ENCODE data around the gene KRT71.

KRT71 gene

GRCh38 chr12:52537101-52537500, 15.8 kb downstream of the KRT71 start:
- DNase-seq (ENCODE audit: low read depth) = no peak

- DNase-seq (ENCODE audit: low read depth) = no peak
These were observed 17.4 kb downstream of the KRT71 start for GRCh38 chr12:52535574-52535973.

- DNase-seq (ENCODE audit: low read depth) = no peak
These were observed 18.5 kb downstream of the KRT71 start for GRCh38 chr12:52534482-52534881.

- no peak for DNase-seq (ENCODE audit: low read depth)
These were observed 19.1 kb downstream of the KRT71 start for GRCh38 chr12:52533686-52534470.

GRCh38 chr12:52532636-52533035, 20.3 kb downstream of the KRT71 start:
- DNase-seq (ENCODE audit: low read depth) = no peak

GRCh38 chr12:52531566-52532300, 21.2 kb downstream of the KRT71 start:
- DNase-seq (ENCODE audit: low read depth) = no peak

GRCh38 chr12:52530905-52531304, 22.0 kb downstream of the KRT71 start:
- DNase-seq (ENCODE audit: low read depth) = no peak

GRCh38 chr12:52530366-52530765, 22.6 kb downstream of the KRT71 start:
- no peak for DNase-seq (ENCODE audit: low read depth)

- DNase-seq (ENCODE audit: low read depth) = no peak
These were observed 23.1 kb downstream of the KRT71 start for GRCh38 chr12:52529846-52530245.

- DNase-seq (ENCODE audit: low read depth) = no peak
These were observed 23.5 kb downstream of the KRT71 start for GRCh38 chr12:52529417-52529816.

GRCh38 chr12:52528641-52529143, 24.3 kb downstream of the KRT71 start:
- no peak for DNase-seq (ENCODE audit: low read depth)

GRCh38 chr12:52527121-52527800, 25.7 kb downstream of the KRT71 start:
- no peak for DNase-seq (ENCODE audit: low read depth)

- no peak for DNase-seq (ENCODE audit: low read depth)
These were observed 26.4 kb downstream of the KRT71 start for GRCh38 chr12:52526511-52526951.

GRCh38 chr12:52525661-52526499, 27.1 kb downstream of the KRT71 start:
- no peak for DNase-seq (ENCODE audit: low read depth)

GRCh38 chr12:52524898-52525591, 27.9 kb downstream of the KRT71 start:
- no peak for DNase-seq (ENCODE audit: low read depth)

GRCh38 chr12:52524241-52524897, 28.6 kb downstream of the KRT71 start:
- DNase-seq (ENCODE audit: low read depth) = no peak

GRCh38 chr12:52523824-52524223, 29.1 kb downstream of the KRT71 start:
- no peak for DNase-seq (ENCODE audit: low read depth)

GRCh38 chr12:52522346-52523011, 30.5 kb downstream of the KRT71 start:
- DNase-seq (ENCODE audit: low read depth) = no peak

GRCh38 chr12:52521568-52522266, 31.2 kb downstream of the KRT71 start:
- DNase-seq (ENCODE audit: low read depth) = peak; percentile 30

All from stromal cell of bone marrow (primary cell).